ENCODE results near the gene LRRC38.

Gene LRRC38

DNA sequence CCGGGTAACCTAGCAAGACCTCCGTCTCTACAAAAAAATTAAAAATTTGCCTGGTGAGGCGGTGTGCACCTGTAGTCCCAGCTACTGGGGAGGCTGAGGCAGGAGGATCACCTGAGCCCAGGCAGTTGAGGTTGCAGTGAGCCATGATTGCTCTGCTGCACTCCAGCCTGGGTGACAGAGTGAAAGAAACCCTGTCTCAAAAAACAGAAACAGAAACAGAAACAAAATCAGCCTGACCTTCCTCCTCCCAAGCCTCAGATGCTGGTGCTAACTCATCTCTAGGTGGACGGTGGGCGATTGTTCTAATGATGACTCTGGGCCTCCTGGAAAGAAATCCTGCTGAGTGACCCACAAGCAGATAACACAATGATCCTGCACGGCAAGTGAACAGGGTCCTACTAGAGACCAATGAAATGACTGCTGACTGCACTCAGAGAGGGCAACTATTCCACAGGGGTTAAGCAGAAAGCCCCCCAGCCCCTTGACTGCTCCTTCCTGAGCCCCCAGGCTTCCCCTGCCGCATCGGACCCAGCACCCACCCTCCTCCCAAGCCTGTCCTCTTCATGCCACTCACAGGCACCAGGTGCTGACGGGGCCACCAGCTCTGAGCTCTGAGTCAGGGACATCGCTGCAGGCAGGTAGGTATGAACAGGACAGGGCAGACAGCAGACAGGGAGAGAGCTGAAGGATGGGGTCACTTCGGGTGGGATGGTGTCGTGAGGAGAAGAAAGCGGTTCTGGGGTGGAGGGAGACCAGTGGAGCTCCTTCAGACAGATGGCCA, 27.8 kb upstream of the LRRC38 start:
- ChIA-PET POLR2A (no interaction called here), CTCF (interaction anchor here (0.6 to 1.0 kb wide), 2 partner anchors 16 to 904 kb away, joined by 3 to 4 read pairs; no protein-coding TSS in a partner anchor)
- no peak for TF ChIP-seq CTBP1 (IDR thresholded peaks at IDR 0.05; ENCODE audit: borderline replicate concordance)
- no peak for DNase-seq (ENCODE audit: extremely low spot score)

DNA sequence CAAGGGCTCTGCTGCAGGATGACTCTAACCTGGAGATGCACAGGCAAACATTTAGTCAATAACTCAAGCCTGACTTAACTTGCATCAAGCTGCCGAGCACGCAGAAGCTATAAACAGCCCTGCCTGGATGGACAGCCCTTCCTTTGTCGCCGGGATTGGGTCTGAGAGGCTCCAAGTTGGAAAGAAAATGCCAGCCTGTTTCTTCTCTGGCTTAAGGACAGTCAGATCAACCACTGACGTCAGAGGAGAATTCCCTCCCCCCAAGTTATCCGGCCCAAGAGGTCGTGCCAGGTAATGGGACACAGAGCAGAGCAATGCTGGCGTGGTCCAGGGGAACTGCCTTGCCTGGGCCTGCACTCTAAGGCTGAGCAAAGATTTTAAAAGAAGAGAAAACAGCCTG, 27.1 kb upstream of the LRRC38 start:
- CTCF ChIA-PET: no interaction called here
- DNase-seq (ENCODE audit: extremely low spot score): no peak
- no peak for TF ChIP-seq SUZ12 (IDR thresholded peaks at IDR 0.05)
- TF ChIP-seq CTBP1 (IDR thresholded peaks at IDR 0.05; ENCODE audit: borderline replicate concordance): no peak
- TF ChIP-seq ELF4 (IDR thresholded peaks at IDR 0.05): no peak
- no peak for TF ChIP-seq FOXM1 (IDR thresholded peaks at IDR 0.05; ENCODE audit: borderline replicate concordance)
- no peak for TF ChIP-seq NFRKB (IDR thresholded peaks at IDR 0.05)
- no peak for TF ChIP-seq FOXA1 (IDR thresholded peaks at IDR 0.05)
- no peak for TF ChIP-seq FOXK2 (IDR thresholded peaks at IDR 0.05)
- TF ChIP-seq ARNT (IDR thresholded peaks at IDR 0.05): no peak
- TF ChIP-seq TARDBP (IDR thresholded peaks at IDR 0.05): no peak
- TF ChIP-seq, protein P1, sequence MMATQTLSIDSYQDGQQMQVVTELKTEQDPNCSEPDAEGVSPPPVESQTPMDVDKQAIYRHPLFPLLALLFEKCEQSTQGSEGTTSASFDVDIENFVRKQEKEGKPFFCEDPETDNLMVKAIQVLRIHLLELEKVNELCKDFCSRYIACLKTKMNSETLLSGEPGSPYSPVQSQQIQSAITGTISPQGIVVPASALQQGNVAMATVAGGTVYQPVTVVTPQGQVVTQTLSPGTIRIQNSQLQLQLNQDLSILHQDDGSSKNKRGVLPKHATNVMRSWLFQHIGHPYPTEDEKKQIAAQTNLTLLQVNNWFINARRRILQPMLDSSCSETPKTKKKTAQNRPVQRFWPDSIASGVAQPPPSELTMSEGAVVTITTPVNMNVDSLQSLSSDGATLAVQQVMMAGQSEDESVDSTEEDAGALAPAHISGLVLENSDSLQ (IDR thresholded peaks at IDR 0.05): no peak
- POLR2A ChIA-PET: no interaction called here

DNA sequence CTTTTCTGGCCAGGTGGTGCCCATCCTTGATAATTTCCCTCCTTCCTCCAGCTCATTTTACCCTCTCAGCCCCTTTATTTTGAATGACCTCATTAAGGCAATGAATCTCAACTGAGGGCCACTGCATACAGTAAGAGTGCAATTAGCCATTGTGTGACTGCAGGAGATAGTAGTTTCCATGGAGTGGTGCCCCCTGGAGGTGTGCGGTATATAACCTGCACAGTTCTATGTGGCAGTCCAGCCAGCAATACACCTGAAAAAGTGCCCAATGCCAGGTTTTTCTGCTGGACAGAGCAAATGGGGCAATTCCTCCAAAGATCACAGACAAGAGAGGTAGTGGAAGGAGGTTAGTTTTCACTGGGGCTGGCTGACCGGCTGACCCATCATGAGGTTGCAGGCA, 25.9 kb upstream of the LRRC38 start:
- CTCF ChIA-PET: interaction anchor here (0.6 kb wide), 1 partner anchor 14 kb away, joined by 4 read pairs; no protein-coding TSS in a partner anchor
- POLR2A ChIA-PET: no interaction called here
- no peak for TF ChIP-seq ZNF384 (IDR thresholded peaks at IDR 0.05)
- TF ChIP-seq SP1 (IDR thresholded peaks at IDR 0.05): no peak
- TF ChIP-seq, protein P1 (IDR thresholded peaks at IDR 0.05): no peak
- TF ChIP-seq FOXA1 (IDR thresholded peaks at IDR 0.05): no peak
- no peak for DNase-seq (ENCODE audit: extremely low spot score)

DNA sequence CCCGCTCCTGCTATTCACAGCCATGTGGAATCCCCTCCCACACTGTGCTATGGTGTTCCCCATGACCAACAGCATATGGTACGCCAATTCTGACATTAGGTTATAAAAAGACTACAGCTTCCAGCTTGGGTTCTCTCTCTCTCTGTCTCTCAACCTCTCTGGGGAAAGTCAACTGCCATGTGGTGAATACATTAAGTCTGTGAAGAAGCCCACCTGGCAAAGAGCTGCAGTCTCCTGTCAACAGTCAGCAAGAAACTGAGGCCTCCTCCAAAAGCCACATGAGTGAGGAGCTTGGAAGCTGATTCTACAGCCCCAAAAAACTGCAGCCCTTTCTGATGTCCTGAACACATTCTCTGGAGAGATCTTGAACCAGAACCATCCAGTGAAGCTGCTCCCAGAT, 25.0 kb upstream of the LRRC38 start:
- POLR2A ChIA-PET: no interaction called here
- TF ChIP-seq ARNT (IDR thresholded peaks at IDR 0.05) (no peak), HDGF (IDR thresholded peaks at IDR 0.05; ENCODE audit: borderline replicate concordance) (no peak), FOXA1 (IDR thresholded peaks at IDR 0.05) (no peak), ELF4 (IDR thresholded peaks at IDR 0.05) (no peak), ZNF384 (IDR thresholded peaks at IDR 0.05) (no peak), BHLHE40 (IDR thresholded peaks at IDR 0.05; ENCODE audit: borderline replicate concordance) (no peak), FOXM1 (IDR thresholded peaks at IDR 0.05; ENCODE audit: borderline replicate concordance) (no peak), L3MBTL2 (conservative IDR thresholded peaks at IDR 0.05) (no peak), SUZ12 (IDR thresholded peaks at IDR 0.05) (no peak)
- TF ChIP-seq, protein P1 (IDR thresholded peaks at IDR 0.05): no peak
- CTCF ChIA-PET: no interaction called here
- DNase-seq (ENCODE audit: extremely low spot score): no peak

DNA sequence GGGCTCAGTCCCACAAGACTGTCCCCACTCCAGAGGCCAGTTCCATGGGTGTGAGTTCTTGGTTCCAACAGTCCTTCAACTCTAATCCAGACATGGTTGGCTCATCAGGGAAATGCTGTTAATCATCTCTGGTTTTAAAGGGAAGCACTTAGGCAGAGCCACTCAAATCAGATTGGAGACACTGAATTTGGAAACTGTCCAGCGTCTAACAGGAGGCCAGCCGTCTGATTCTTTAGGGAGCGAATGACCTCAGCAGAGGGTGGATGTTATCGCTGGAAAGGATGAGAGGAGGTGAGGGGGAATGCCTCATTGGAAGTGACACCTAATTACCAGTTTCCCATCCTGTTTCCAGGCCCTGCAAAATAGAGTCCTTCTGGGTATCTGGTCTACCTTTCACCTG, 22.8 kb upstream of the LRRC38 start:
- ChIA-PET CTCF (interaction anchor here (0.7 kb wide), 1 partner anchor 83 kb away, joined by 3 read pairs; no protein-coding TSS in a partner anchor), POLR2A (no interaction called here)
- DNase-seq (ENCODE audit: extremely low spot score): no peak

DNA sequence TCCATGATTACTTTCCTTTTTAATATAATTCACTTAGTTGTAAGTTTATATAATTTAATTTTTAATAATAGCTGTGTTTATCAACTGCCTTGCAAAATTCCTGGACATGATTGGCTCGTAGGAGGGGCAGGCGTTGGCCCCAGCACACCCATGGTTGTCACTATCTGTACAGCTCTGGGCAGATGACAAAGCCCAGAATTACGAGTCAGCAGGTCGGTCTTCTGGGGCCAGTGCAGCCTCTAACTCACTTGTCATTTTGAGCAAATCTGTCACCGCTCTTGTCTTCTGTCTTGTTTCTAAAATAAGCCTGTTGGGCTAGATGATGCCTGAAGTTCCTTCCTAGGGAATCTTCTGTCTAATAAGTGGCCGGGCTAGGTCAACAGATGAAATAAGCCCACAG, 21.4 kb upstream of the LRRC38 start:
- no peak for DNase-seq (ENCODE audit: extremely low spot score)
- TF ChIP-seq FOXM1 (IDR thresholded peaks at IDR 0.05; ENCODE audit: borderline replicate concordance) (no peak), SUZ12 (IDR thresholded peaks at IDR 0.05) (no peak), FOXA1 (IDR thresholded peaks at IDR 0.05) (no peak), SP1 (IDR thresholded peaks at IDR 0.05) (no peak), ZNF384 (IDR thresholded peaks at IDR 0.05) (no peak), L3MBTL2 (conservative IDR thresholded peaks at IDR 0.05) (no peak), FOXK2 (IDR thresholded peaks at IDR 0.05) (no peak), LEF1 (IDR thresholded peaks at IDR 0.05; ENCODE audit: borderline replicate concordance) (no peak), BHLHE40 (IDR thresholded peaks at IDR 0.05; ENCODE audit: borderline replicate concordance) (no peak), CTBP1 (IDR thresholded peaks at IDR 0.05; ENCODE audit: borderline replicate concordance) (no peak)
- TF ChIP-seq, protein P1 (IDR thresholded peaks at IDR 0.05): no peak
- ChIA-PET POLR2A (no interaction called here), CTCF (no interaction called here)

More for the DNA sequence above, 22.8 kb upstream of the LRRC38 start:
- TF ChIP-seq TARDBP (IDR thresholded peaks at IDR 0.05) (no peak), SP1 (IDR thresholded peaks at IDR 0.05) (no peak), BHLHE40 (IDR thresholded peaks at IDR 0.05; ENCODE audit: borderline replicate concordance) (no peak), L3MBTL2 (conservative IDR thresholded peaks at IDR 0.05) (no peak), FOXK2 (IDR thresholded peaks at IDR 0.05) (no peak), CTBP1 (IDR thresholded peaks at IDR 0.05; ENCODE audit: borderline replicate concordance) (no peak), SUZ12 (IDR thresholded peaks at IDR 0.05) (no peak), HDGF (IDR thresholded peaks at IDR 0.05; ENCODE audit: borderline replicate concordance) (no peak)
- TF ChIP-seq, protein P1 (IDR thresholded peaks at IDR 0.05): no peak

Data from HEK293T (cell line).